ENCODE data around the gene EHBP1. TPM values are rescaled to one million over a fixed set of nuclear protein-coding genes. Genes with fewer than 3 reads are reported as not detected.

EHBP1 gene
- total RNA-seq, 3 donors from 2014 or later: 65.9 to 118 (median 87.2) TPM

GRCh38 chr2:62738981-62739936 is 33.7 kb downstream of the EHBP1 start:
- no peak for TF ChIP-seq CTCF (IDR thresholded peaks at IDR 0.05)
- TF ChIP-seq POLR2A (IDR thresholded peaks at IDR 0.05): no peak
- no peak for TF ChIP-seq POLR2AphosphoS5 (IDR thresholded peaks at IDR 0.05)

GRCh38 chr2:62740221-62740620 is 34.7 kb downstream of the EHBP1 start:
- intact Hi-C loops (cut with DNase I; ENCODE audit: low total_unique reads): no loop called here

More at GRCh38 chr2:62738981-62739936, 33.7 kb downstream of the EHBP1 start:
- Histone ChIP-seq H3K36me3 (no peaks in the 10 kb centered on the region), H3K27me3 (no peaks in the 10 kb centered on the region), H3K4me1 (no peaks in the 10 kb centered on the region), H3K9me3 (no peaks in the 10 kb centered on the region), H3K27ac (no peak overlapping the region), H3K4me3 (no peak overlapping the region)
- no peak for DNase-seq (ENCODE audit: low spot score in 2 of 2)
- intact Hi-C loops (cut with DNase I; ENCODE audit: low total_unique reads): no loop called here

GRCh38 chr2:62741127-62741526 is 35.6 kb downstream of the EHBP1 start:
- Histone ChIP-seq H3K4me1 (no peaks in the 10 kb centered on the region), H3K27ac (no peak overlapping the region)
- intact Hi-C loops (cut with DNase I; ENCODE audit: low total_unique reads): no loop called here

More at GRCh38 chr2:62740221-62740620, 34.7 kb downstream of the EHBP1 start:
- no peak overlapping the region for H3K4me3 ChIP-seq
- no peaks in the 10 kb centered on the region for H3K27me3 ChIP-seq
- DNase-seq (ENCODE audit: low spot score in 2 of 2): no peak
- H3K4me1 ChIP-seq: no peaks in the 10 kb centered on the region
- H3K27ac ChIP-seq: no peak overlapping the region
- no peaks in the 10 kb centered on the region for H3K36me3 ChIP-seq
- TF ChIP-seq POLR2AphosphoS5 (IDR thresholded peaks at IDR 0.05): no peak
- no peak for TF ChIP-seq POLR2A (IDR thresholded peaks at IDR 0.05)
- no peak for TF ChIP-seq CTCF (IDR thresholded peaks at IDR 0.05)
- H3K9me3 ChIP-seq: no peaks in the 10 kb centered on the region

GRCh38 chr2:62741954-62742722 is 36.6 kb downstream of the EHBP1 start:
- TF ChIP-seq POLR2A (IDR thresholded peaks at IDR 0.05) (no peak), CTCF (IDR thresholded peaks at IDR 0.05) (no peak), POLR2AphosphoS5 (IDR thresholded peaks at IDR 0.05) (no peak)
- no peak for DNase-seq (ENCODE audit: low spot score in 2 of 2)
- Histone ChIP-seq H3K27ac (no peak overlapping the region), H3K4me3 (no peak overlapping the region), H3K9me3 (no peaks in the 10 kb centered on the region), H3K4me1 (no peaks in the 10 kb centered on the region), H3K27me3 (no peaks in the 10 kb centered on the region), H3K36me3 (no peaks in the 10 kb centered on the region)
- intact Hi-C loops (cut with DNase I; ENCODE audit: low total_unique reads): no loop called here

More at GRCh38 chr2:62741127-62741526, 35.6 kb downstream of the EHBP1 start:
- no peak for DNase-seq (ENCODE audit: low spot score in 2 of 2)
- Histone ChIP-seq H3K4me3 (no peak overlapping the region), H3K27me3 (no peaks in the 10 kb centered on the region), H3K9me3 (no peaks in the 10 kb centered on the region), H3K36me3 (no peaks in the 10 kb centered on the region)
- TF ChIP-seq CTCF (IDR thresholded peaks at IDR 0.05) (no peak), POLR2A (IDR thresholded peaks at IDR 0.05) (no peak), POLR2AphosphoS5 (IDR thresholded peaks at IDR 0.05) (no peak)
